Measurements from ENCODE around the gene DDX24. TPM values are rescaled to one million over a fixed set of nuclear protein-coding genes. Genes with fewer than 3 reads are reported as not detected.
A peak's percentile ranks its signal among the peaks of the same experiment; 100 is the strongest.

DDX24 gene
- total and polyA plus RNA-seq, 2 experiments from 2014 or later: 127 to 145 TPM

GRCh38 chr14:94087891-94088290 is 6.9 kb upstream of the DDX24 start:
- H3K79me2 ChIP-seq: peaks cover 14% of the 10 kb centered on the region
- no peak overlapping the region for H3K4me3 ChIP-seq
- H3K9me3 ChIP-seq (ENCODE audit: low read depth): no peaks in the 10 kb centered on the region
- no peaks in the 10 kb centered on the region for H3K27me3 ChIP-seq
- H4K20me1 ChIP-seq (ENCODE audit: insufficient read depth, poor library complexity, severe bottlenecking): no peaks in the 10 kb centered on the region
- no peak overlapping the region for H2AFZ ChIP-seq
- no peak for DNase-seq (ENCODE audit: low spot score)
- H3K4me1 ChIP-seq (ENCODE audit: insufficient read depth): peaks cover 5% of the 10 kb centered on the region
- TF ChIP-seq EZH2 (IDR thresholded peaks at IDR 0.05; ENCODE audit: borderline replicate concordance) (no peak), EZH2phosphoT487 (IDR thresholded peaks at IDR 0.05; ENCODE audit: low read depth, severe bottlenecking, unreplicated experiment) (no peak), CTCF (IDR thresholded peaks at IDR 0.05; ENCODE audit: poor library complexity) (no peak)
- no peaks in the 10 kb centered on the region for H3K36me3 ChIP-seq (replicated peaks; ENCODE audit: insufficient read depth, low read depth)
- H3K27ac ChIP-seq: no peak overlapping the region
- H3K9me2 ChIP-seq (replicated peaks; ENCODE audit: insufficient read depth): no peaks in the 10 kb centered on the region
- 83% methylated on average over 4 of the region's 4 CpGs for WGBS (ENCODE audit: low lambda C conversion rate, missing lambda C conversion rate)
- no peak overlapping the region for H3K4me2 ChIP-seq

GRCh38 chr14:94081386-94081820 is 401 bp upstream of the DDX24 start:
- Histone ChIP-seq H3K9me2 (replicated peaks; ENCODE audit: insufficient read depth) (no peaks in the 10 kb centered on the region), H4K20me1 (ENCODE audit: insufficient read depth, poor library complexity, severe bottlenecking) (peaks cover 31% of the 10 kb centered on the region), H3K27me3 (no peaks in the 10 kb centered on the region), H3K4me3 (peak overlapping the region; percentile 77), H3K79me2 (peaks cover 70% of the 10 kb centered on the region), H2AFZ (peak overlapping the region; percentile 80), H3K27ac (peak overlapping the region; percentile 96), H3K4me1 (ENCODE audit: insufficient read depth) (peaks cover 33% of the 10 kb centered on the region), H3K36me3 (replicated peaks; ENCODE audit: insufficient read depth, low read depth) (no peaks in the 10 kb centered on the region), H3K9me3 (ENCODE audit: low read depth) (no peaks in the 10 kb centered on the region), H3K4me2 (peak overlapping the region; percentile 79)
- TF ChIP-seq EZH2 (IDR thresholded peaks at IDR 0.05; ENCODE audit: borderline replicate concordance) (no peak), EZH2phosphoT487 (IDR thresholded peaks at IDR 0.05; ENCODE audit: low read depth, severe bottlenecking, unreplicated experiment) (no peak), CTCF (IDR thresholded peaks at IDR 0.05; ENCODE audit: poor library complexity) (no peak)
- 2% methylated on average over 19 of the region's 19 CpGs for WGBS (ENCODE audit: low lambda C conversion rate, missing lambda C conversion rate)
- DNase-seq (ENCODE audit: low spot score): peak; percentile 32

- Histone ChIP-seq H3K79me2 (peaks cover 81% of the 10 kb centered on the region), H3K4me3 (peak overlapping the region; percentile 94), H2AFZ (peak overlapping the region; percentile 58), H4K20me1 (ENCODE audit: insufficient read depth, poor library complexity, severe bottlenecking) (peaks cover 38% of the 10 kb centered on the region), H3K27me3 (no peaks in the 10 kb centered on the region), H3K36me3 (replicated peaks; ENCODE audit: insufficient read depth, low read depth) (no peaks in the 10 kb centered on the region), H3K9me3 (ENCODE audit: low read depth) (no peaks in the 10 kb centered on the region), H3K27ac (peak overlapping the region; percentile 96), H3K9me2 (replicated peaks; ENCODE audit: insufficient read depth) (no peaks in the 10 kb centered on the region), H3K4me2 (peak overlapping the region; percentile 90), H3K4me1 (ENCODE audit: insufficient read depth) (peaks cover 33% of the 10 kb centered on the region)
- no peak for DNase-seq (ENCODE audit: low spot score)
- 10% methylated on average over 15 of the region's 15 CpGs for WGBS (ENCODE audit: low lambda C conversion rate, missing lambda C conversion rate)
- TF ChIP-seq EZH2phosphoT487 (IDR thresholded peaks at IDR 0.05; ENCODE audit: low read depth, severe bottlenecking, unreplicated experiment) (no peak), EZH2 (IDR thresholded peaks at IDR 0.05; ENCODE audit: borderline replicate concordance) (no peak), CTCF (IDR thresholded peaks at IDR 0.05; ENCODE audit: poor library complexity) (no peak)
Observed at GRCh38 chr14:94079891-94080620, 946 bp downstream of the DDX24 start.
